Measurements from ENCODE around the gene DUSP7.

Gene DUSP7

GRCh38 chr3:52004163-52004787 lies 52.1 kb downstream of the DUSP7 start:
- no peak for DNase-seq

DNA sequence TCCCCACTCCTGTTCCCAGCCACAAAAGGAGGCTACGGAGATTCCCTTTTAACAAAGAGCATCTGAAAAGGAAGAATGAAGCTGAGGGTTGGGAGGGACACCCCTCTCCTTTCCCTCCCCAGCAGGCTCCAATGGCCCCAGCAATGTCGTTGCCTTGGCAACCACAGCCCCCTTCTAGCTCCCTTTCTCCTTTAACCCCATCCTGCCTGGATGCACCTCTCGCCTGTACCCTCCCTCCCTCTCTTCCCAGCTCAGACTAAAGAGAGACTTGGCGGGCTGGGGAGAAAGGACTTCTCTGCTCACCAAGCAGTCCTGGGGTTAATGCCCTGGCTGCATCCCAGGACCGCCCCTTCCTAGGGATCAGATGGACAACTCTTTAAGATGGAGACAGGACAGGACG lies 53.6 kb downstream of the DUSP7 start:
- no peak for DNase-seq

DNA sequence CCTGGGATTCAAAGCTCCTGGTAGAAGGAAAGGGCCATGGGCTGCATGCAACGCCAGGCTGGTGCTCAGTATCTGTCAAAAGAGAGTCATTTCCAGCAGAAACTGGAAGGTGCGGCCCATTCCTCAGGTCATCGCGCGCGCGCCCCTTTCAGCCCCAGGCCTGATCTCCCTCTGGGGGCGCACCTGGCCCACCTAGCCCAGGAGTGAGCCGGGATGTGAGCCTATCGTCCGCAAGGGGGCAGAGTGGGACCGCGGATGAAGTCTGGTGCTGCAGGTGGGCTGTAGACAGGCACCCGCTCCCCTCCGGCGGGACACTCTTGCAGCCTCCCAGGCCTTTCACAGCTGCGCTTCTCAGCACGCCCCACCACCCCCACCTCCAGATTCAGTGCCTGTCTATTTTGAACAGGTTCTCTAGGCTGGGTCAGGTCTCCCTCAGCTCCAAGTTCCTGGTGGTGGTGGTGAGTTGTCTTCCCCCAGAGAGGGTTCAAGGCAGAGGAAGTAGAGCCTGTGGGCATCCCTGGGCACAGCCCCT lies 54.9 kb downstream of the DUSP7 start:
- DNase-seq, result peak; percentile 53

- DNase-seq, result no peak
These were observed 56.5 kb downstream of the DUSP7 start for GRCh38 chr3:51999846-52000245.

All from NCI-H2107 (cell line).